ENCODE data around the gene UQCC5.

DNA sequence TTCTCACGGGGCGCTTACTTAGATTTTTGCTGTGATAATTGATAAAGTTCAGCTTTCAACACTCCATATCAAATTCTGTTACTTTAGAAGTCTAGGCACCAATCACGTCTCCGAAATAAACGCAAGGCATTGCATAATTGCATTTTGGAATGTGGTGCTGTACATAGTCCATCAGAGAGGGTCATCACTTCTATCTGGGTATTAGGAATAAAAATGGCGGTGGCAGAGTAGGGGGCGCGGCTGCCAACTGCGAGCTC lies 365 bp upstream of the UQCC5 start:
- TF ChIP-seq, protein P1, sequence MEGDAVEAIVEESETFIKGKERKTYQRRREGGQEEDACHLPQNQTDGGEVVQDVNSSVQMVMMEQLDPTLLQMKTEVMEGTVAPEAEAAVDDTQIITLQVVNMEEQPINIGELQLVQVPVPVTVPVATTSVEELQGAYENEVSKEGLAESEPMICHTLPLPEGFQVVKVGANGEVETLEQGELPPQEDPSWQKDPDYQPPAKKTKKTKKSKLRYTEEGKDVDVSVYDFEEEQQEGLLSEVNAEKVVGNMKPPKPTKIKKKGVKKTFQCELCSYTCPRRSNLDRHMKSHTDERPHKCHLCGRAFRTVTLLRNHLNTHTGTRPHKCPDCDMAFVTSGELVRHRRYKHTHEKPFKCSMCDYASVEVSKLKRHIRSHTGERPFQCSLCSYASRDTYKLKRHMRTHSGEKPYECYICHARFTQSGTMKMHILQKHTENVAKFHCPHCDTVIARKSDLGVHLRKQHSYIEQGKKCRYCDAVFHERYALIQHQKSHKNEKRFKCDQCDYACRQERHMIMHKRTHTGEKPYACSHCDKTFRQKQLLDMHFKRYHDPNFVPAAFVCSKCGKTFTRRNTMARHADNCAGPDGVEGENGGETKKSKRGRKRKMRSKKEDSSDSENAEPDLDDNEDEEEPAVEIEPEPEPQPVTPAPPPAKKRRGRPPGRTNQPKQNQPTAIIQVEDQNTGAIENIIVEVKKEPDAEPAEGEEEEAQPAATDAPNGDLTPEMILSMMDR (IDR thresholded peaks at IDR 0.05; ENCODE audit: insufficient read depth, low read length): no peak
- TF ChIP-seq POLR2AphosphoS5 (IDR thresholded peaks at IDR 0.05; ENCODE audit: low read depth): no peak

Measured in HL-60 (cell line).